Adrenal gland (tissue), 12 donors: ENCODE results near the gene ALPP. TPM values are rescaled to one million over a fixed set of nuclear protein-coding genes. Genes with fewer than 3 reads are reported as not detected.

Experiments
- DNase-seq, 7 donors: peaks; one replicate each; pipeline ENCODE4 v3.0.0-alpha.2; 2019 to 2020
- H3K27ac ChIP-seq, 5 donors: fragments of 200-600 bp; sonication (generic) in 4 of 5; 1 replicate in 3 of 5; 2 replicates in 2 of 5; pipeline versions ENCODE4 v1.5.1 to v1.8.0; 2016 to 2020; ENCODE audit warnings: mild to moderate bottlenecking in 1 of 5
- H3K27me3 ChIP-seq: fragments of 200-600 bp; 2 replicates; pipeline ENCODE4 v1.8.0; 2021
- H3K36me3 ChIP-seq, 2 donors: fragments of 200-600 bp; replicated peaks in 1 of 2; 1 replicate in 1 of 2; 2 replicates in 1 of 2; pipeline versions ENCODE4 v1.5.1 to v1.8.0; 2018 to 2022
- H3K4me1 ChIP-seq, 2 donors: fragments of 200-600 bp; replicated peaks in 1 of 2; 1 replicate in 1 of 2; 2 replicates in 1 of 2; pipeline versions ENCODE4 v1.5.1 to v1.8.0; 2018 to 2021
- H3K4me3 ChIP-seq, 4 donors: fragments of 200-600 bp; sonication (generic) in 3 of 4; one replicate each; pipeline ENCODE4 v1.5.1; 2016 to 2018
- H3K9me3 ChIP-seq, 3 donors: fragments of 200-600 bp; sonication (generic) in 1 of 3; replicated peaks in 1 of 3; 1 replicate in 2 of 3; 2 replicates in 1 of 3; pipeline versions ENCODE4 v1.5.1 to v1.8.0; 2016 to 2021
- POLR2A ChIP-seq, 2 donors: fragments of 450-650 bp; IDR thresholded peaks; one replicate each; pipeline ENCODE4 v1.6.1; 2017; ENCODE audit warnings: antibody characterized with exemption in 2 of 2, mild to moderate bottlenecking in 2 of 2, moderate library complexity in 1 of 2
- WGBS, 4 donors: extraction: QIAGEN DNeasy Blood & Tissue Kit in 2 of 4; methylation state at CpG; one replicate each; pipeline versions ENCODE4 v1.1.5 to v1.1.7; 2013 to 2017; 5-methylcytosine and 5-hydroxymethylcytosine counted together
- intact Hi-C, 2 donors: fragments of 100-400 bp; cut with DNase I; formaldehyde crosslinking; loops; one replicate each; pipeline versions ENCODE4 v1.14.1 to v1.15.0; 2022 to 2023
- polyA plus RNA-seq, 3 donors: library from polyadenylated mRNA; stranded (reverse); fragments of 200-250 nt in 2 of 3; fragments of 350-450 nt in 1 of 3; fragmentation: Illumina TruSeq in 1 of 3; extraction: RNeasy Lipid Tissue Mini Kit (QIAGEN cat#74804) in 1 of 3; gene quantifications; one replicate each; pipeline ENCODE4 v1.2.3, GENCODE V29; 2013 to 2014
- total RNA-seq, 9 donors: library from RNA; depleted of rRNA in 4 of 9; stranded (reverse); fragments of >200 nt in 4 of 9; fragments of 120-200 nt in 1 of 9; fragmentation: NEBNext Ultra II Directional in 1 of 9; extraction: Animal tissue kit (Norgen Biotek cat#: 25700) in 1 of 9; gene quantifications; one replicate each; pipeline versions ENCODE4 v1.1.0 to v1.2.4, GENCODE V29; 2013 to 2023
- TF ChIP-seq, protein P1 (sequence below), 6 experiments: fragments of 450-650 bp in 4 of 6; fragments of 200-600 bp in 2 of 6; sonication (generic) in 1 of 6; IDR thresholded peaks; 1 replicate in 5 of 6; 2 replicates in 1 of 6; pipeline versions ENCODE4 v1.5.1 to v1.8.0; 2016 to 2021; ENCODE audit warnings: antibody characterized with exemption in 6 of 6, mild to moderate bottlenecking in 2 of 6, moderate library complexity in 1 of 6
- donor health status: healthy with polysubstance abuse.
- donor health status: Bipolar disorder and iron deficiency.
- donor health status: DM: yes; HTN: yes; CAD: no.
- donor health status: DM: no; HTN: no; CAD: no.
- donor health status: DM: no; HTN: no; CAD: no.
- donor health status: DM: yes; HTN: yes; CAD: no.

The ALPP gene
- total and polyA plus RNA-seq, 12 donors, result not detected

- no peak overlapping the region for H3K27ac ChIP-seq
- 5 to 7% (median 5%) methylated on average over 10 to 49 of the region's 49 CpGs for WGBS, 4 donors
- intact Hi-C loops, result no loop called here
- peak overlapping the region in 1 of 4 donors; percentile 50 for H3K4me3 ChIP-seq
- TF ChIP-seq, protein P1, sequence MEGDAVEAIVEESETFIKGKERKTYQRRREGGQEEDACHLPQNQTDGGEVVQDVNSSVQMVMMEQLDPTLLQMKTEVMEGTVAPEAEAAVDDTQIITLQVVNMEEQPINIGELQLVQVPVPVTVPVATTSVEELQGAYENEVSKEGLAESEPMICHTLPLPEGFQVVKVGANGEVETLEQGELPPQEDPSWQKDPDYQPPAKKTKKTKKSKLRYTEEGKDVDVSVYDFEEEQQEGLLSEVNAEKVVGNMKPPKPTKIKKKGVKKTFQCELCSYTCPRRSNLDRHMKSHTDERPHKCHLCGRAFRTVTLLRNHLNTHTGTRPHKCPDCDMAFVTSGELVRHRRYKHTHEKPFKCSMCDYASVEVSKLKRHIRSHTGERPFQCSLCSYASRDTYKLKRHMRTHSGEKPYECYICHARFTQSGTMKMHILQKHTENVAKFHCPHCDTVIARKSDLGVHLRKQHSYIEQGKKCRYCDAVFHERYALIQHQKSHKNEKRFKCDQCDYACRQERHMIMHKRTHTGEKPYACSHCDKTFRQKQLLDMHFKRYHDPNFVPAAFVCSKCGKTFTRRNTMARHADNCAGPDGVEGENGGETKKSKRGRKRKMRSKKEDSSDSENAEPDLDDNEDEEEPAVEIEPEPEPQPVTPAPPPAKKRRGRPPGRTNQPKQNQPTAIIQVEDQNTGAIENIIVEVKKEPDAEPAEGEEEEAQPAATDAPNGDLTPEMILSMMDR (IDR thresholded peaks at IDR 0.05), result no peak
- no peak for TF ChIP-seq POLR2A (IDR thresholded peaks at IDR 0.05)
- H3K4me1 ChIP-seq, result peaks cover 0 to 19% of the 10 kb centered on the region in 2 donors
- no peaks in the 10 kb centered on the region for H3K9me3 ChIP-seq
- peak in 1 of 7 donors; percentile 42 for DNase-seq
- H3K36me3 ChIP-seq, result no peaks in the 10 kb centered on the region
- peaks cover 52% of the 10 kb centered on the region for H3K27me3 ChIP-seq
Measured at GRCh38 chr2:232418466-232419244, 40.1 kb downstream of the ALPP start.

GRCh38 chr2:232419245-232420072, 40.9 kb downstream of the ALPP start:
- H3K36me3 ChIP-seq, result no peaks in the 10 kb centered on the region
- no peaks in the 10 kb centered on the region for H3K9me3 ChIP-seq
- WGBS, 4 donors, result 5 to 8% (median 6%) methylated on average over 12 to 79 of the region's 79 CpGs
- no peak for DNase-seq
- H3K4me1 ChIP-seq, result peaks cover 0 to 19% of the 10 kb centered on the region in 2 donors
- TF ChIP-seq, protein P1 (IDR thresholded peaks at IDR 0.05), result no peak
- TF ChIP-seq POLR2A (IDR thresholded peaks at IDR 0.05), result no peak
- peaks cover 52% of the 10 kb centered on the region for H3K27me3 ChIP-seq
- no peak overlapping the region for H3K27ac ChIP-seq
- H3K4me3 ChIP-seq, result peak overlapping the region in 1 of 4 donors; percentile 50
- intact Hi-C loops, result no loop called here

GRCh38 chr2:232420073-232420454, 41.5 kb downstream of the ALPP start:
- no peak for DNase-seq
- Histone ChIP-seq H3K27ac (no peak overlapping the region), H3K4me1 (peaks cover 0 to 19% of the 10 kb centered on the region in 2 donors), H3K4me3 (no peak overlapping the region), H3K36me3 (no peaks in the 10 kb centered on the region), H3K9me3 (no peaks in the 10 kb centered on the region), H3K27me3 (peaks cover 52% of the 10 kb centered on the region)
- WGBS, 4 donors, result 7 to 11% (median 8%) methylated on average over 19 to 22 of the region's 22 CpGs; no CpG with 5 or more reads in 1 of the 4 donors
- intact Hi-C loops, result no loop called here
- TF ChIP-seq, protein P1 (IDR thresholded peaks at IDR 0.05), result no peak
- TF ChIP-seq POLR2A (IDR thresholded peaks at IDR 0.05), result no peak

- TF ChIP-seq, protein P1 (IDR thresholded peaks at IDR 0.05), result no peak
- TF ChIP-seq POLR2A (IDR thresholded peaks at IDR 0.05), result no peak
- peak in 2 of 7 donors; percentile 13 to 14 for DNase-seq
- intact Hi-C loops, result no loop called here
Measured at GRCh38 chr2:232420463-232421188, 42.1 kb downstream of the ALPP start.

More at GRCh38 chr2:232420463-232421188, 42.1 kb downstream of the ALPP start:
- H3K4me1 ChIP-seq, result peaks cover 0 to 19% of the 10 kb centered on the region in 2 donors
- no peak overlapping the region for H3K27ac ChIP-seq
- no peak overlapping the region for H3K4me3 ChIP-seq
- WGBS, 4 donors, result 1 to 9% (median 2%) methylated on average over 14 to 79 of the region's 79 CpGs
- H3K27me3 ChIP-seq, result peaks cover 52% of the 10 kb centered on the region
- H3K36me3 ChIP-seq, result no peaks in the 10 kb centered on the region
- no peaks in the 10 kb centered on the region for H3K9me3 ChIP-seq
